NCI-H526 (cell line): ENCODE results near the gene LIPJ.

Experiments used
- DNase-seq, 2 experiments: peaks; one replicate each; lab custom pipeline; 2025; lab: John Stamatoyannopoulos, UW

The LIPJ gene

DNA sequence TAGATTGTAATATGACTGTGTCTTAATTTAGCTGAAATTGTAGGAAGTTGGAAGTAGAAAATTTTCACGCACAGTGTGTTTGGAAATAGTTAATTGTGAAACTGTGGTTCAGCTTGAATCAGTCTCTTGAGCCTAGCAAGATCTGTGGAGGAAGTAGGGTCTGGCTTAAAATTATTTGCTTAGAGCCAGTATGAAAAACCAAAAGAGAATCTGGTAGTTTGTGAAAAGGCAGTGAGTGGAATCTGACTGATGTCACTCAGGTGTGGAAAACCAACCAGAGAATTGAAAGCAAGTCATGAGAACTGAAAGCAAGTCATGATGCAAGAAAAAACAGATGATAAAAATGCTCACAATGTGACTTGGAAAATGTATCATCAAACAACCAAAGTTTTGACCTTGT is 11.5 kb downstream of the LIPJ start:
- DNase-seq = no peak

DNA sequence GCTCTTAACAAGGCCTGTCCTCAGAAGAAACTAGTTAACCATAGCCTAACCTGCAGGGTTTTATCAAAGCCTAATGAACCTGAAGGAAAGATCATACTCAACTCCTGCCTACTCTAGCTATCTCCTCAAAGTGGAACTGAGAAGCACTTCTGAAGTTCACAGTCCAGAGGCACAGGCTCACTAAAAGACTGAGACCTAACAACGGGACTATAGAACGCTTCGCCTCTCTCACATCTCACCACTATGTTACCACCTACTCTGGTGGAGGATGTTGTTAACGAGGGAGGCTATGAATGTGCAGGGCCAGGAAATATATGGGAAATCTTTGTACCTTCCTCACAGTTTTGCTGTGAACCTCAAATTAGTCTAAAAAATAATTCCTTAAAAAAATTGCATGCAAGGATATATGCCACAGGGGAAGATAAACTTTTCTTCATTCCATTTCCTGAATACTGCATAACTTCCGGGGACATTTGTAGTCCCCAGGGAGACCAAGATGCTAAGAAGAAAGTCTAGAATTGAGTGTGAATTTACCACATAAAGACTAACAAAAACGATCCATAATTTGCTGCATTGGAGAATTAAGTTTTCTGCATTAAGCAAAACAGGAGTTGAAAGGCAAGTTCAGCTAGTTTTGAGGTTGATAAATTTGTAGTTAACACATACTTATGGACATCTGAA is 21.6 kb downstream of the LIPJ start:
- no peak for DNase-seq

DNA sequence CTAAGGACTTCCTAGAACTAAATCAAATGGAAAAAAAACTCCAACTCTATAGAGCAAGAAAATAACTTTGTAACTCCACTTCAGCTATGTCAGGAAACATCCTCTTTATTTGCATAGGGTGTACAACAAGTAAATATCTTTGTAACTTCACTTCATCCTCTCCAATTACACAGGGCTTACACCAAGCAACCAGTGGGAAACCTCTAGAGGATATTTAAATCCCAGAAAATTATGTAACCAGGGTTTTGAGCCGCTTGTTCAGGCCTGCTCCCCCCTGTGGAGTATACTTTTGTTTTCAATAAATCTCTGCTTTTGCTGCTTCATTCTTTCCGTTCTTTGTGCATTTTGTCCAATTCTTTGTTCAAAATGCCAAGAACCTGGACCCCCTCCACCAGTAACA is 22.2 kb downstream of the LIPJ start:
- no peak for DNase-seq

DNA sequence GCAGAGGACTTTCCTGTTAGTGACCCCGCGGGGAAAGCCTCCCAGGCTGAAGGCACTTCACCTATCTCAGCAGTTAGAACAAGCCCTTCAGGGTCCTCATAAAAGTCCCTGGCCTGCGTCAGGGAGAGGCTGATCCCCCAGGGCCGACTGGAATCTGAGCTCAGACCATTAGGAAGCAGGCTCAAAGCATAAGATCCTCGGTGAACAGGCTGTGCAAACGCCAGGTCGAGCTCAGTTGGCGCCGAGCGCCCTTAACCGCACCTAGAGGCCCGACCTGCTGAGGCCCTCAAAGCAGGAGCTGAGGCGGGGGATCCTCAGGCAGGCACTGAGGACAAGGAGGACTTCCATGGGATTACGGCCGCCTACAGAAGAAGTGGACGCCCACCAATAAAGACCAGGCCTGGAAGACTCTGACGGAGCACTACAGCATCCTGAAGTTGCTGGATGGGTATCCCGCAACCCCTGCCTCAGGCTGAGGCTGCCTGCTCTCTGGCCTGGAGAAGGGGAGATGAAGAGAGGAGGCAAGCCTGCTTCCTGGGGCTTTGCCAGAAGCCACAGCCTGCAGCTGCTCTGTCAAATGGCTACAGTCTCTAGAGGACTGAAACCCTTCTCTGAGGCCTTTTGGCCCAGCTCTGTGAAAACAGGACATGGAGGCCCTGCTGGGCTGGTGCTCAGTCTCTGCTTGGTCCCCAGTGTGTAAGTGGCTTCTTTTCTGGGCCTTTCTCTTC is 29.9 kb downstream of the LIPJ start:
- DNase-seq = no peak

DNA sequence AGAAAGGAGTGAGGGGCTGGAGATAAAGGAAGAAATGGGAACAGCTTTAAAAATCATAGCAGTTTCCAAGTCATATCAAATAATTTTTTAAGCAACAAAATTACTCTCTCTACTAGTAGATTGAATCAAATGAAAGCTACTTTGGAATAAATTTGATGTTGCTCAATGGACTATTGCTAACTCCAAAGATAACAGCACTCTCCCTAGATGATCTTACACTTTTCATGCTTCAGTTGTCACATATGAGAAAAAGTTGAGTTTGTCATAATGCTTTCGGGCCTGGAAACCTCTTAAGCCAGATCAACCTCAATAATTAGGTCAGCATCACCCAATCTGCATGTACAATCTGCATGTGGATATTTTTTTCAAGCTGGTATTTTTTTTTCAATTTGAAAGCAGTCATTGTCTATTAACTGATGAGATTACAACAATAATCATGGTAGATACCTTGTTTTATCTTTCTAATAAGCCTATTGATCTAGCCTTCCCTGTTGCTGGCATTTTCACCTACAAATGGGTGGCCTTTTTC is 31.3 kb downstream of the LIPJ start:
- DNase-seq = no peak

DNA sequence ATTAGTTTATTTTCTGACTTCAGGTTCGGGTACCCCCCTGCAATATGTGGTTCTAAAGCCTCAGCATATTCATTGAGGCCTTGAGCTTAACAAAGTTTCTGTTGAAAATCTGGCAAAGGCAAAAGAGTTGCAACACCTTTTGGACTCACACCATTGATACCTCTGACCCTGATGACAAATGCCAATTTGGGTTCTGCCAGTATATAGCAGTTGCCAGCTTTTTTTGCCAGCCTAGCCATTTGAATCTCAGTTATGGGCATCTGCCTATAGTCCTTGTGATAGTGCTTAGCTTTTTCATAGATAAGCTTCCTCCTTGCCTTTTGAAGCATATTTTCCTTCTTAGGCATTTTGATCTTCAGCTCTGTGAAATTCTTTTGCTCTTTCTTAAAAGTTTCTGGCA is 31.9 kb downstream of the LIPJ start:
- DNase-seq = no peak

DNA sequence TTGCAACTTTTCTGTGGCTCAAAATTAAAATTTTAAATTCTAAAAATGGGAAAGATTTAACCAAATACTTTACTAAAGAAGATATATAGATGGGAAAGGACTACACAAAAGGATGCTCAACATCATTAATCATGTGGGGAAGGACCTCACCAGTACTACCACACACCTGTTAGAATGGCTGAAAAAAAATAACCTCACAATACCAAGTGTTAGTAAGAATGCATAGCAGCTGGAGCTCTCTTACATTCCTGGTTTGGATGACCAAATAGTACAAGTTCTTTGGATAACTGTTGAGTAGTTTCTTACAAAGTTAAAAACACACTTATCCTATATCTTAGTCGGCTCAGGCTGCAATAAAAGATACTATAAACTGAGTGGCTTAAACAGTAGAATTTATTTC is 33.9 kb downstream of the LIPJ start:
- no peak for DNase-seq

DNA sequence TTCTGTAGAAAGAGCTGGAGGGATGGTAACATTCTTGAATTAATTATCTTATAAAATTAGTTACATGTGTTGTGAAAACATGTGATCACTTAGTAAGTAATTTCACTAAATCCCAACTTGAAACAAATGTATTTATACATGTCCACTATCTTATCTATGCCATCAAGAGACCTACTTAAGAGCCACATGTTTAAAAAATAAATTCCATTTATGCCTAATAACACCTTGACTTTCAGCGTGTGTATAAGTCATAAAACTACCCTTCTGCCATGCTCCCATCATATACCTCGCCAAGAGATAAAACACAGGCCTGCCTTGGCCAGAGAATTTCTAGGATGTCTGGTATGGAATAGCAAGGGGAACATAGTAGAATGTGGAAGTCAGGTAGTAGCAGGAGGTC is 37.3 kb downstream of the LIPJ start:
- no peak for DNase-seq

DNA sequence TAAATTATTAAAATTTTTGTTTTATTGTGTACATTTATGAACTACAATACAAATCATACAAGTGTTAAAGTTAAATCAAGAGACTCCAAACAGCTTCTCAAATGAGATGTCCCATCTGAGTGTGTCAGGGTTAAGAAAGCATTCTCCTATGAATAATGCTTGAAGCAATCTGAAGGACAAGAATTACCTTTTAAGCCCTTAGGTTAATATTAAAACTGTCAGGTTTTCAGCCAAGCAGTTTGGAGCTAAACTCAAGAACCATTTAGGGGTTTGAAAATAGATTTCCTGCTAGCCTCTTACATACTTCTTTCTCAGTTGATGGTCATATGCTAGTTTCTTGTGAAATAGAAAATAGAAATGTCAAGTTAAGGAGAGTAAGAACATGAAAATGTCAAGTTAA is 38.3 kb downstream of the LIPJ start:
- DNase-seq = no peak

DNA sequence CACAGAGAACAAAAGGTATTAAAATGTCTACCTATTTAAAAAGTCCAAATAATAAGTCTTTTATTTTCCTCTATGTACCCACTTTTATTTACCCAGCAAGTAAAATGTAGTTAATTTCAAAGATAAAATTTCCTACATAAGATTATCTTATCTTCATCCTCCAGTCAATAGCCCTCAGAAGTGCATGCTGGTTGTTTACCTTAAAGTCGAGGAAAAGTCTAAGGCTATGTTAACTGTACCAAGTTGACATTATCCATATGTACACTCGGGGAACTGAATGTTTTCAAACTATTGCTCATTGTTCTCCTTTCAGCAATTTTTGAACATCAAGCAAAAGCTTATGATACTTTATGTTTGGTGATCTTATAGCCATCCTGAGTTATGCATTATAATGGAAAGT is 53.6 kb downstream of the LIPJ start:
- DNase-seq = no peak

DNA sequence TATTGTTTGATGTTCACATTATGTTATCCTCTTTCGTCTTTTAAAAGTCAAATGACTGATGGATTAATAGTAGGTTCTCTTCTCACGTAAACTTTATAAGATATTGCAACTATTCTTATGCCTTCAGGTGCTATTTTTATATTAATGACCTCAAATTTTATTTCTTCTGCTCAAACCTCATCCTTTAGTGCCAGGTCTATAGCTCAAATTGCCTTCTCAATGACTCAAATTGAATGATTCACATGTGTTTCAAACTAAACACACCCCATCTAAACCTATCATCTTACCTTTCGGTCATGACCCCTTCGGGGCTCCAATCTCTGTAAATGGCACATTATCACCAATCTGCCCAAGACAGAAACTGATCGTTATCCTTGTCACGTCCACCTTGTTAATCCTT is 55.6 kb downstream of the LIPJ start:
- no peak for DNase-seq

DNA sequence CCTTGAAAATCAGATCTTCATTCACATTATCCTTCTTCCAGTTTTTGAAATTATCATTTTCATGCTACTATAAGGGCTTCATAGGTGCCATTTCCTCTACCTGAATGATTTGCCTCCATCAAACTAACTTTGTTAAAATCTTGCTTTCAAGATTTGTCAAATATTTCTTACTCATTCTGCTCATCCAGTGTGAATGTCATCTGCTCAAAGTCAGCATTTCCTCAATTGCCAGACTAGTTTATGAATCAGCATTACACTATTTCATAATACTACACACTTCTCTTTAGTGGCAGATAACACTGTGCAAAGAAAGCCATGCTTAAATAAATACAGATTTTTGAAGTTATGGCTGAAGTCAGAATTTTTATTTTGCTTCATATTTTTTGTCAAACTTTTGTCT is 56.4 kb downstream of the LIPJ start:
- no peak for DNase-seq

DNA sequence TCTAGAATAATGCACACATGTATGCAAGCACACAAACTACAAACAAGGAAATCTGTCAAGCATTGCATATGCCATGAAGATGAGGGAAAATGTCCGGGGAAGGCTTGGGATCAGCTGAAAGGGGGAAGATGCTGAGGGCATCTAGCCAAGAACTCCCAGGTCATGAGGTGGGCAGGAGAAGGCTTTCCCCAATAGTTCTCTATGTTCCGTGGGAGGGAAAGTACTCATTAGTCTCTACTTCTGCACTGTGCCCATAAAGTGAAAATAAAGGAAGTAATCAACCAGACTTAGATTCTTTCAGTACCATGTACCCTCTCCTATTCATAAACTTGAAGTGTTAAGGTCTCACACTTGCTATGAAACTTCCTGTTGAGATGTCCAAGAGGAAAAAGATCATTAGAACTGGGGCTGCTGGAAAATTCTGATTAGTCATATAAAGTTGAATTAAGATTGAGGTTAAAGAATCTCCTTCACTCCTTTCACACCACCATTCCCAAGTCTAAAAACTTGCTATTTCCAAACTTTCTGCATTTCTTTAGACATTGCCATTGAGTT is 60.6 kb downstream of the LIPJ start:
- no peak for DNase-seq

DNA sequence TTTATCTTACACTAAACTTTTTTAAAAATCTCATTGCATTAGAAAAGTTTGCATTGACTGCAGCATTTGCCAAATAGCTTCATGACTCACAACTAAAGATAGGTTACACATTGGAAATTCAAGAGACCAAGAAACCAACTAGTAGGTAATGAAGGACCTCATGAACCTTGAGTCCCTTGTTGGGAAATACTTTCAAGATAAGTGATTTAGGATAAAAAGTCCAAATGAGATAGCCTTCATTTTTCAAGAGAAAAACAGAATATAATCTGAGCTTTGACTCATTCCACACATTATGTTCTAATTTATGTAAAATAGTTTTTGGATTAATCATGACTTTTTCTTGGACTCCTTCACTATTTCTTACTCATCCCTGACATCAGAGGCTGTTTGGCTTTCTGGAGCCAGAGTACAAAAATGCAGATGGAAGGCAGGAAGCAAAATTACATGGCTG is 64.6 kb downstream of the LIPJ start:
- no peak for DNase-seq

DNA sequence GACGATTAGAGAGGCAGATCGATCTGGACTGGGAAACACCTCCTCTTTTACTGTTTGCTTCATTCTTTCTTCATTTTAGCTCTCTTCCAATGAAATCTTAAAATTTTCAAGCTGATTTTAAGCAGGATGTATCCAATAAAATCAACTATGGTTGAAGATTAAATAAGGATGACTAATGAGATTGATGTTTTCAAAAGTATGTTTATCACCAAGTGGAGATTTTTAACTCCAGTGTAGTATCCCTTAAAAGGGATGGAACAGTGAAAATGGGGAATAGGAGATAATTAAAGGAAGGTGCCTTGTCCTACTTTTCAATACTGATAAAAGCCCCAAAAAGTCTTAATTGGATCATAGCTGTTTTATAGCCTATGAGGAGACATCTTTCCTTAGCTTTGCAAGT is 66.1 kb downstream of the LIPJ start:
- no peak for DNase-seq
